Vagina (tissue), 2 donors: ENCODE measurements around the gene NFATC3.

ENCODE experiments used
- POLR2A ChIP-seq, 2 donors: fragments of 450-650 bp; IDR thresholded peaks; one replicate each; pipeline ENCODE4 v1.6.1; 2017; ENCODE audit warnings: antibody characterized with exemption in 2 of 2, mild to moderate bottlenecking in 2 of 2, moderate library complexity in 2 of 2
- TF ChIP-seq, protein P1 (sequence below), 3 experiments: fragments of 450-650 bp in 2 of 3; fragments of 200-600 bp in 1 of 3; sonication (generic) in 1 of 3; IDR thresholded peaks; one replicate each; pipeline ENCODE4 v1.5.1; 2017 to 2019; ENCODE audit warnings: antibody characterized with exemption in 3 of 3, mild to moderate bottlenecking in 2 of 3, moderate library complexity in 2 of 3

DNA sequence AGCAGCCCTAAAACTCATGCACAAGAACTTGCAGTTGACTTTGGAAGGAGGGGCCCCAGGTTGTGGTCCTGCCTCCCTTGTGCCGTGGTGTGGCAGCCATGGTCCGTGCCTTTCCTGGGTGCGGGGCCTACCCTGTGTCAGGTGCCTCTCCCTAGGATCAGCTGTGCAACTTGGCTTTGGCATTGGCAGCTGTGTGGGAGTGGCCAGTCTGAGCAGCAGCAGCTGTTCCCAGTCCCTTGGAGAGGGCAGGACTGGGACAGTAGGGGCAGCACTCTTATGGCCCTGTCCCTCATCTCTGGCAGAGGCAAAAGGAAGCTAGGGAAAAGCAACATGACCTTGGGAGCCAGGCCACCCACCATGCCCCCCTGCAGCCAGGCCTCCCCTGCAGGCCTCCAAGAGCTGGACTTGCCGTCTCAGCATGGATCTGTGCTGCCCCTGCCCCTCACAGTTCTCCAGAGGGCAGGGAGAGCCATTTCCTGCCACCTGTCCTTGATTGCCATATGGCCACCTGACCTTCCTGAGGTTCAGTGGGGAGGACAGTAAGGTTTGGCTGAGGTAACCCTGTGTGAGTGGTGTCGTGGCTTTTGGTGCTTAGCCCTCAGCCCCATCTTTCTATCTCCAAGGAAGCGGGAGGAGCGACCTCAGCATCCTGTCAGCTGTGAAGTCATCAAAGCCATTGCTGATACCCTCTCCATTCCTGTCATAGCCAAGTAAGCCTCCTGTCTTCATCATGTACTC is 15.5 kb upstream of the NFATC3 start:
- TF ChIP-seq POLR2A (IDR thresholded peaks at IDR 0.05), result no peak
- TF ChIP-seq, protein P1, sequence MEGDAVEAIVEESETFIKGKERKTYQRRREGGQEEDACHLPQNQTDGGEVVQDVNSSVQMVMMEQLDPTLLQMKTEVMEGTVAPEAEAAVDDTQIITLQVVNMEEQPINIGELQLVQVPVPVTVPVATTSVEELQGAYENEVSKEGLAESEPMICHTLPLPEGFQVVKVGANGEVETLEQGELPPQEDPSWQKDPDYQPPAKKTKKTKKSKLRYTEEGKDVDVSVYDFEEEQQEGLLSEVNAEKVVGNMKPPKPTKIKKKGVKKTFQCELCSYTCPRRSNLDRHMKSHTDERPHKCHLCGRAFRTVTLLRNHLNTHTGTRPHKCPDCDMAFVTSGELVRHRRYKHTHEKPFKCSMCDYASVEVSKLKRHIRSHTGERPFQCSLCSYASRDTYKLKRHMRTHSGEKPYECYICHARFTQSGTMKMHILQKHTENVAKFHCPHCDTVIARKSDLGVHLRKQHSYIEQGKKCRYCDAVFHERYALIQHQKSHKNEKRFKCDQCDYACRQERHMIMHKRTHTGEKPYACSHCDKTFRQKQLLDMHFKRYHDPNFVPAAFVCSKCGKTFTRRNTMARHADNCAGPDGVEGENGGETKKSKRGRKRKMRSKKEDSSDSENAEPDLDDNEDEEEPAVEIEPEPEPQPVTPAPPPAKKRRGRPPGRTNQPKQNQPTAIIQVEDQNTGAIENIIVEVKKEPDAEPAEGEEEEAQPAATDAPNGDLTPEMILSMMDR (IDR thresholded peaks at IDR 0.05), result no peak
